EH (cell line): ENCODE data around the gene SUCLG2.

Source experiments
- DNase-seq: peaks from one replicate; pipeline ENCODE4 v3.0.0-alpha.2; 2015; ENCODE audit warnings: low read depth

Gene SUCLG2

GRCh38 chr3:67648701-67649100, 5.7 kb downstream of the SUCLG2 start:
- peak; percentile 19 for DNase-seq

GRCh38 chr3:67648229-67648628, 6.2 kb downstream of the SUCLG2 start:
- DNase-seq: peak; percentile 14

- DNase-seq: peak; percentile 99
Observed at GRCh38 chr3:67647390-67647878, 7.0 kb downstream of the SUCLG2 start.

GRCh38 chr3:67646586-67647234, 7.7 kb downstream of the SUCLG2 start:
- DNase-seq: peak; percentile 26

DNA sequence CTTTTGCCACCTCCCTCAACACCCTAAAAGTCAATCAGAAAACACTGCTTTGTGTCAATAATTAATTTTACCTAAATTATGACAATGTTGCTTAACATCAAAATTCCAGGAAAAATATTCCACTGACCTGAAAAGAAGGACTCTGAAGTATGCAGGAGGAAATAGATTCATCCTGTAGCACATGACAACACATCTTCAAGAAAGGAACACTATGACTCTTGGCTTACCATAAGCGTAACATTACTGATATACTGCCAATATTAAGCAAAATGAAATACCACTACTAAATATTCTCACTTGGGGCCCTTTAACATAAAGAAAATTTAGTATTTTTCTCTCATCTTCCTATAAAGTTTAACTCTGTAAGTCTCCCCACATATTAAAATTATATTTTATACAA, 9.6 kb downstream of the SUCLG2 start:
- DNase-seq: no peak

DNA sequence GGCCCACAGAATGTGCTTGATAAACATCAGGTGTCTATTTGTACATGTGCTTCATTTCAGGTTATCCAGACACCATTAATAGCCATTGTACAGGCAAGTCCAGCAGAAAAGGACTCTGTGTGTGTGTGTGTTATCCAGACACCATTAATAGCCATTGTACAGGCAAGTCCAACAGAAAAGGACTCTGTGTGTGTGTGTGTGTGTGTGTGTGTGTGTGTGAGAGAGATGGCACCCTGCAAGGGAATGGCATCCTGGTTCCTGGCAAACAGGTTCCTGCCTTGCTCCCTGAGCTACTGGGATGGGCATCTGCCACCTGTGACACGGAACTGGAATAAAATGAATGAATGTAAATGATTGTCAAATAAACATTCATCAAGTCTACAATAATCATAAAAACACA, 11.7 kb downstream of the SUCLG2 start:
- no peak for DNase-seq

DNA sequence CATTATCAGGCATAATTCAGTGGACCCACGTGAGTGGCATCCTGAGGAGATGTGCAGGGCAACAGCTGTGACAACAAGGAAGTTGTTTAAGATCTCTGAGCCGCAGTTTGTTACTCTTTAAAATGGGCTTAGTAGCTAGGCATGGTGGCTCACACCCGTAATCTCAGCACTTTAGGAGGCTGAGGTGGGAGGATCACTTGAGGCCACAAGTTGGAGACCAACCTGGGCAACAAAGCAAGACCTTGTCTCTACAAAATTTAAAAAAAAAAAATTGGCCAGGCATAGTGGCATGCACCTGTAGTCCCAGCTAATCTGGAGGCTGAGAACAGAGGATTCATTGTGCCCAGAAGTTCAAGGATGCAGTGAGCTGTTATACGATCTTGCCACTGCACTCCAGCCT, 12.2 kb downstream of the SUCLG2 start:
- DNase-seq: no peak

- no peak for DNase-seq
Observed at GRCh38 chr3:67641451-67641850, 13.0 kb downstream of the SUCLG2 start.

- peak; percentile 55 for DNase-seq
Observed at GRCh38 chr3:67640023-67640660, 14.3 kb downstream of the SUCLG2 start.

- DNase-seq: no peak
Observed at GRCh38 chr3:67637255-67637900, 17.0 kb downstream of the SUCLG2 start.

GRCh38 chr3:67635806-67636205, 18.6 kb downstream of the SUCLG2 start:
- peak; percentile 52 for DNase-seq

DNA sequence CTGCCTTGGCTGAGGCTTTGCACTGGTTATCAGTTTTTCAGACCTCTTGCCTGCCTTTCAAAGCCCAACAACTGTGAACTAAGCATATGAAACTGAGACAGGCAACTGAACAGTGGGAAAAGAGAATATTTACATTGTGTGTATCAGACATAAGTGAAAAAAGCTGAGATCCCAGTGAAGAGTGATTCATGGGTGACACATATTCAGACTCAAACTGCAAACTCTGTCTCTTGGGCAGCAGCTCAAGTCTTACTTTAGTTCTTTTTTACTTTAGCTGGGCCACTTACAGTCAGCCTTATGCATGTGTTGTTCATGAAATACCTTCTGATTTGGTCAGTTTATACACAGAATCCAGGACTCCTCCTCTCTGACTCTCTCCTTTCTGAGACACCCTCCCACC, 19.2 kb downstream of the SUCLG2 start:
- peak; percentile 88 for DNase-seq

DNA sequence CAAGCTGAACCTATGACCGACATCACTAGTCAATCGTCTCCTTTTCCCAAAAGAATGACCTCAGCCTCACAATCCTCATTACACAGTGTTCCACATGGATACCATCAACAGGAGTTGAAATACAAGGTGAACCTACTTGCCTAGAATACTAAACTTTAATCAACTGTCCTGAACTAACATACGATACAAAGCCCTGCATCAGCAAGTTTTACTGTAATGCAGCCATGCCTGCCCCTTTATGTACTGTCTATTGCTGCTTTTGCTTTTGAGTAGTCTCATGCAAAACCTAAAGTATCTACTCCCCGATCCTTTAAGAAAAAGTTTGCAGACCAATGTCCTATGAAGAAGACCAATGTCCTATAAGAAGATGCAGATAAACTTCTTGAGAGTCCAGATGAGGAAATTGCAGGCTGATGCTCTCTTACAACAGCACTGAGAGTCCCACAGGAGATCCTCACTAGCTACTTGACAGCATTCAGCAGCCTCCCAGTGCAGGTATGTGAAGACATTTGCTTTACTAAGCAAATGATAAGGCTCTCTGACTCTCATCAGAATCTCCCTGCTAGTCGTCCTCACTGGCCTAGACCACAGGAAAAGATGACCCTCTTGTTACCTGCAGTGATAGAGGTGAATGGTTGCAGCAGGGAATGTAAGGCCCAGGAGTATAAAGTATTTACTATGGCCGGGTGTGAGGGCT, 23.6 kb downstream of the SUCLG2 start:
- no peak for DNase-seq

DNA sequence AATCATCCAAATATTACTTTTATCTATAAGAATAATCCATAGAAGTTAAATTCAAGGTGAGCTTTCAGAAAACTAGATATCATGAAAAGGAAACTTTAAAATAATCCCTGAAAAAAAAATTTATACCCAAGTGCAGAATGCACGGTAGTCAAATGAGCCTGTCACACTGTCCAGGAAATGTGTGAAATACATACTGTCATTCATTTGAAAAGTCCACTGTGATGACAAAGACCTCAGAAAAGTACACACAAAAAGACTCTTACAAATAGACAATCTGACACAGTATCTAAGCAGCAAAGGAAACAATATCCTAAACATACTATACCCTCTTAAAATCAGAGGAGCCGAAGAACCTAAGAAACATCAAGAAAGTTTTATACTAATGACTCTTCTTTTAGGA, 29.7 kb downstream of the SUCLG2 start:
- DNase-seq: no peak

DNA sequence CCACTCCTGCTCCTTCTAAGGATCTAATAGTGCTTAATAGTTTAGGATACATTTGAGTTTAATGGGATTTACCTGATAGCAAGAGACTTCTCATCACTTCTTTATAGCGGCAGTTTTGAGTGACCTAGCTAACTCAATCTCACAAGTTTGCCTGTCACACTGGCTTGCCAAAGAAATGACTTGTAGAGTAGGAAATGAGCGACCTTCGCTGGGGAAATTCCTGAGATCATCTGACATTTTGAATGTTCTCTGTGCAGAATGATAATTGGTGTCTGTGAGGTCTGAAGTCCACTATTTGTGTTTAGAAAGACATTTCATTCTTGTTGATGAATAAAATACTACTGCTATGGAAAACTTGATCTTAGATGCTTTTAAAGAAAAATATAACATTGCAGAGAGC, 30.3 kb downstream of the SUCLG2 start:
- DNase-seq: no peak

DNA sequence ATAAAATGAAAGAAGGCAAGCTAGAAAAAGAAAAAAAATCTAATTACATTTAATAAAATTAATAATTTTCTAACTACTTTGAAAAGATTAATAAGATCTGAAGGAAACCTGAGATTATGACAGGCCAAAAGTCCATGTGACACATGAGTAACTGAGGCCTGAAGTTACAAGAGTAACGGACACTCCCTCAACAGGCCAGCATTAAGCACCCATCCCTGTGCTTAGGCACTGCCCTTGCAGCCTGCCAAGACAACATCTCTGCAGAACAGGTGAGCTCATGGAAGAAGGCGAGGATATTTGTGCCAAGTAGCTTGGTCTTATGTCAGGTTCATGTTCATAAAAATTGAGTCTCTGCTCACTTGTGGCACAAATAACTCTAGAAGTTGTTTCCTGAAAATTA, 31.8 kb downstream of the SUCLG2 start:
- no peak for DNase-seq

DNA sequence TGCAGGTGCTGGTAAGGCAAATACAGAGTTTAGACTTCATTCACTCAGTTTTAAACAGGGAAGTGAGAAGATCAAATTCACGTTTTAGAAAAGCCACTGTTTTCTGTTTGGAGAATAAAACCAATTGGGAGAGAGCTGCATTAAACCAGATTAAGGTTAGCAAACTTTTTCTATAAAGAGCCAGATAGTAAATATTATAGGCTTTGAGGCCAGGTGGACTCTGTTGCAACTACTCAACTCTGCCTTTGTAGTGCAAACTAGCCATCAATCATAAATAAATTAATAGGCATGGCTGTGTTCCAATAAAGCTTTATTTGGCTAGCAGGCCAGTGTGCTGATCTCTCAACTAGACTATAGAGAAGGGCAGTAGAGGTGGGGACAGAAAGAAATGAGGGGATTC, 33.5 kb downstream of the SUCLG2 start:
- no peak for DNase-seq

DNA sequence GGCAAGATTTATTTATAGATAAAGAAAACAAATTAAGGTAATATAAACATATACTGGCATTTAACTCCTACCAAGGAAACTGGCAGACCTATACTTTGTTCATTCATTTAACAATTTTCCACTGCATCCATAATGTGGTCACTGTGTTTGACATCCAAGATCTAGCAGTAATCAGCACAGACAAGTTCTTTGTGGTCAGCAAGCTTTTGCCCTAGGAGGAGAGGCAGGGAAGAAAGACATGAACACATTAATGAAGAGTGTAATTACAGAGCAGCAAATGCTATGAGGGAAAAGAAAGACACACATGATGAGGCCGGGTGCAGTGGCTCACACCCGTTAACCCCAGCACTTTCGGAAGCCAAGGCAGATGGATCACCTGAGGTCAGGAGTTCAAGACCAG, 34.4 kb downstream of the SUCLG2 start:
- DNase-seq: no peak

DNA sequence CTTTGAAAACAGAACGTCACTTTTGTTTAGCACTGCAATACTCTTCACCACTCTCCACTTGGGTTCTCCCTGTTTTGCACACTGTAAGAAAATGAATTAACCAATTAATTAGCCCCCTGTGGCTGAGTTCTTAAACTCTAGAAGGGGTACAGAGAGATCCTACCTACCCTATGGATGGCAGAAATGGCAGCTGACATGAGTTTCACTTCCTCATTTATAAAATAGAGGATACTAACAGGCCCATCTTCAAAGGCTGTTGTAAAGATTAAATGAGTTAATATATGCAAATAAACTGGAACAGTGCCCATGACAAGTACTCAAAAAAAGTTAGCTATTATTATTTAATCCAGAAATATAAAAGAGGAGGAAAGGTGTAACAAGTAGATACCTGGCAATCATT, 36.9 kb downstream of the SUCLG2 start:
- no peak for DNase-seq

- no peak for DNase-seq
Observed at GRCh38 chr3:67616046-67616445, 38.4 kb downstream of the SUCLG2 start.

DNA sequence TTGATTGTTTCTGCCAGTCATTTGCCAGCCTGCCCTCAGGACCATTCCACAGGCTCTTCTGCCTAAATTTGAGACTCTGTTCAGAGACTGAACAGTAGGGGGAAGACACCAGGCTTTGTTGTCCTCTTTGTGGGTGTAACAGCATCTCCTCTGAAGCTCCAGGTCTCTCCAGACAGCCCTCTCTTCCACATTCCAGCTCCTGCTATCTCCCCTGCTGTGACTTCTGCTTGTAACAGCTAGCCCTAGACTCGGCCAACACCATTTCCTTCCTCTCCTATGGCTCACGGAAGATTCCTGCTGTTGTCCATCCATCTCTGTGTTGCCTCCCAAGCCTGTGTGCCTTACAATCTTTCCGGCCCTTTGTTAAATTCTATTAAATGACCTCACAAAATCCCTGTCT, 40.2 kb downstream of the SUCLG2 start:
- peak; percentile 21 for DNase-seq

GRCh38 chr3:67610458-67610857, 44.0 kb downstream of the SUCLG2 start:
- DNase-seq: peak; percentile 69

DNA sequence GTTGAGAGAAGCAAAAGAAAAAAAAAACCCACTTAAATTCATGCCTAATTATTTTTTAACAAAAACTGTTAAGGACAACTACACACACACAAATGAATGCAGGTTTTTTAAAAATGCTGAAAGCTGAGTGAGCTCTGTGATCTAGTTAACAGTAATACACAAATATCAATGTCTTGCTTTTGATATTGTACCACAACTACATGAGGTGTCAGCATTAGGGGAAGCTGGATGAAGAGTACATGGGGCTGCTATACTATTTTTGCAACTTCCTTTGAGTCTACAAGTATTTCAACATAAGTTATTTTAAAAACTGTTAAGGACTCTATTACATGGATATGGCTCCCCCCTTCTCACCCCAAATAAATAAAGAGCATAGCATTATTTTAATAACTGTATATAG, 44.7 kb downstream of the SUCLG2 start:
- no peak for DNase-seq
